LNCaP clone FGC (cell line): Measurements from ENCODE around the gene C1QTNF7.

Source experiments
- DNase-seq: peaks from one replicate; pipeline ENCODE4 v3.0.0-alpha.2; 2011; ENCODE audit warnings: low read depth
- H3K4me3 ChIP-seq: 2 replicates; pipeline ENCODE4 v1.5.1; 2011; ENCODE audit warnings: mild to moderate bottlenecking, low read depth, low read length, control low read depth
- TF ChIP-seq, protein P1 (sequence below): IDR thresholded peaks from 2 replicates; pipeline ENCODE4 v1.5.1; 2012; ENCODE audit warnings: mild to moderate bottlenecking; ENCODE audit not compliant: control insufficient read depth, insufficient read depth; ENCODE audit errors: extremely low read depth

The C1QTNF7 gene

DNA sequence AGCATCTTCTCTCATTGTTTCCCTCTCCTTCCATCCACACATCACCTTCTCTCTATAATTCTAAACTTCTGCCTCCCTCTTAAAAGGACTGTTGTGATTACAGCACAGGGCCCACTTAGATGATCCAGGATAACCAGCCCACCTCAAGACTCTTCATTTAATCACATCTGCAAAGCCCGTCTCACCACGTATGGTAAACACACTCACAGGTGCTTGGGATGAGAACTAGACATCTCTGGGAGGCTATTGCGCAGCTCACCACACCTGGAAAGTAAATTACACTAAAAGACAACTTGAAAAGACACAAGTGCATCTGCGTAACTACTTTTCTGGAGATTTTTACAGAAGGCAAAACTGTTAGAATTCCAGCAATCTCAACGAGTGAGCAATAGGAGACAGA, 15.4 kb upstream of the C1QTNF7 start:
- DNase-seq: no peak
- H3K4me3 ChIP-seq: no peak overlapping the region
- TF ChIP-seq, protein P1, sequence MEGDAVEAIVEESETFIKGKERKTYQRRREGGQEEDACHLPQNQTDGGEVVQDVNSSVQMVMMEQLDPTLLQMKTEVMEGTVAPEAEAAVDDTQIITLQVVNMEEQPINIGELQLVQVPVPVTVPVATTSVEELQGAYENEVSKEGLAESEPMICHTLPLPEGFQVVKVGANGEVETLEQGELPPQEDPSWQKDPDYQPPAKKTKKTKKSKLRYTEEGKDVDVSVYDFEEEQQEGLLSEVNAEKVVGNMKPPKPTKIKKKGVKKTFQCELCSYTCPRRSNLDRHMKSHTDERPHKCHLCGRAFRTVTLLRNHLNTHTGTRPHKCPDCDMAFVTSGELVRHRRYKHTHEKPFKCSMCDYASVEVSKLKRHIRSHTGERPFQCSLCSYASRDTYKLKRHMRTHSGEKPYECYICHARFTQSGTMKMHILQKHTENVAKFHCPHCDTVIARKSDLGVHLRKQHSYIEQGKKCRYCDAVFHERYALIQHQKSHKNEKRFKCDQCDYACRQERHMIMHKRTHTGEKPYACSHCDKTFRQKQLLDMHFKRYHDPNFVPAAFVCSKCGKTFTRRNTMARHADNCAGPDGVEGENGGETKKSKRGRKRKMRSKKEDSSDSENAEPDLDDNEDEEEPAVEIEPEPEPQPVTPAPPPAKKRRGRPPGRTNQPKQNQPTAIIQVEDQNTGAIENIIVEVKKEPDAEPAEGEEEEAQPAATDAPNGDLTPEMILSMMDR: no peak

DNA sequence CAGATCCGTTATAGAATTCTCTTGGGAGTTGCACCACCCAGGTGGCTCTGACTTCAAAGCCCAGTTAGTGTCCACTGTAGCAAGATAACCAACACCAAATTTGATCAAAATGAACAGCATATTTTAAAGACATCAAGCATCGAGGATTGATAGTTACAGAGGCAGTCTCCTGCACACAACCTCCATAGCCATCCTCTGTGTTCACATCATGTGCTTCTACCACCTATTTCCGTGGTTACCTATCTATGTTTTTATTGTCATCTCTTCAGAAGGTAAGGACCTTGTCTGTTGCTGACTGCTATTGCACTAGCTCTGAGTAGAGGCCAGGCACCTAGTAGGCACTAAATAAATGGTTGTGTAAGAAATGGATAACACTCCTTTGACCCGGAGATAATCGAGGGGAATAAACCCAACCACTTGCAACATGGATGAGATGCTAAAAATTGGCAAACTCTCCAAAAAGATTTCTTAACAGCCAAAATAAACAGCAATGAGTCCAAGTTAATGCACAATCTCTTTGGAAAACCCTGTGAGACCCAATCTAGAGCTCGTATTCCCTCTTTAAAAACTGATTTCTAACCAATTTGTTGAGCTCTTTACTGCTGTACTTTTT, 14.7 kb upstream of the C1QTNF7 start:
- no peak overlapping the region for H3K4me3 ChIP-seq
- TF ChIP-seq, protein P1: no peak
- DNase-seq: no peak

DNA sequence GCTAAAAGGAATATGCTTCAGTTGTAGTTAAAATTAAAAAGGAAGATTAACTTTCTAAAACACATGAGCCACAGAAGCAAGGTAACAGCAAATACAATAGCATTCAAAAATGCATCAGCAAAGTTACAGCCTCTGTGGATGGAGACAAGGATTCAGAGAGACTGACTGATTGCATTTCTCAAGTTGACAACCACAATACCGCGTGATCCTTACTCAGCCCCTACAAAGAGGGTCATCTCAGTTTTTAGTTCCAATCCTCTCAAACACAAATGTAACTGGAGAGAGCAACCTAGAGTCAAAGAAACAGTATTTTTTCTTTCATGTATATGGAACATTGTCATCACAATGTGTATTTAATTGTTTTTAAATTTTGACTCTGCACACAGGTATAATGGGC, 14.2 kb upstream of the C1QTNF7 start:
- DNase-seq: no peak
- H3K4me3 ChIP-seq: no peak overlapping the region
- TF ChIP-seq, protein P1: no peak

DNA sequence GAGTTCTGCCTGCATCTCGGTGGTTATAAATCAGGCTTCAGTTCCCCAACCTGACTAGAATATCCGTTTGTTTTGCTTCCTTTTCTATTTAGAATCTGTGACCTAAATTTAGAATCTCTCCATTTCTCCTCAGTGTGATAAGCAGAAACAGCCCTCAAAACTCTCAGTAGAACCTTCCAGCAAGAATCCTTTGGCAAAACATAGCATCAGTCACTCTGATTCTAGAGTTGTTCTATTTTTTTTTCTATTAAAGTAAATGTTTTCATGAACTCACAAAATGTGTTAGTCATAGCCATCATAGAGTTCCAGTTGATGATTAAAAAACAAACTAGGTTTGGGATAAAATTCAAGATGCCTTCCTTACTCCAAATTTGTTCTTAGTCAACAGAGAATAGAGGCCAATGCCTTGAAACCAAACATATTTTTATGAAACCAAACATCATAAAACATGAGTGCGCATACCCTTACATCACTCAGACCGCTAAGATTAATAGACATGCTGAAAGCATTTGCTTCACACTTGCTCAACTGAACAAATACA, 13.2 kb upstream of the C1QTNF7 start:
- H3K4me3 ChIP-seq: no peak overlapping the region
- TF ChIP-seq, protein P1: no peak
- no peak for DNase-seq

DNA sequence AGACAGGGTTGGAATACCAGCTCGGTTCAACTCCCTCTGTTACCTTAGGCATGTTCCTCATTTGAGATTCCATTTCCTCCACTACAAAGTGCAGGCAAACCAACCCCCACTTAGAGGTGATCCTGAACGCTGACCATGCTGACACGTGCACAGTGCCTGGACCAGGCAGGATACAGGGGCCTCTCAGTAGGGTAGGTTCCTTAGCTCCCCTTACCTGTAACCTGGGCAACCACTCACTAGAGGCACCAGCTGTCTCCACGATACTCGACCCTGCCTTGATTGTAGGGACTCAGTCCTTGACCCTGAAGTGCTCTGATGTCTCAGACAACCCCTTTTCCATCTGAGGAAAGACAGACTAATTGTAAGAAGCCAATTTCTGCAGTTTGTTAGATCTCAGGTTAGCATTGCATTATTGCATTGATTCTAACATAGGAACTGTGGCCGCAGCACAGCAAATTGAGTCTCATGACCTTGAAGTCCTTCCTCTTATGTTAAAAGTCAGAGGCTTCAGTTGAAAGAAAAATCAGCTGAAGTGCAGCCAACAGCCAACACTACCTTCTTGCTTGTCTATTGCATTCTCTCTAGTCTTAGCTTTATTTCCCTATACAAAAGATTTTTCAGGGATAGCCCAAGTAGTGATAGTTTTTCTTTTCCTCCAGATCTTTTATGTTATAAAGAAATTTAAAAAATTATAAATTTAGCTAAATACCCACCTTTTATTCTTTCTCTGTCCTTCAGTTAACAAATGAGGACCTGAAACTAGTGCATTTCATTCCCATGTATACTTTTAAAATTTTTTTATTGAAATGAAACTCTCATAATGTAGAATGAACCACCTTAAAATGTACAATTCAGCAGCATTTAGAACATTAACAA, 11.2 kb upstream of the C1QTNF7 start:
- DNase-seq: no peak
- TF ChIP-seq, protein P1: no peak
- H3K4me3 ChIP-seq: no peak overlapping the region

DNA sequence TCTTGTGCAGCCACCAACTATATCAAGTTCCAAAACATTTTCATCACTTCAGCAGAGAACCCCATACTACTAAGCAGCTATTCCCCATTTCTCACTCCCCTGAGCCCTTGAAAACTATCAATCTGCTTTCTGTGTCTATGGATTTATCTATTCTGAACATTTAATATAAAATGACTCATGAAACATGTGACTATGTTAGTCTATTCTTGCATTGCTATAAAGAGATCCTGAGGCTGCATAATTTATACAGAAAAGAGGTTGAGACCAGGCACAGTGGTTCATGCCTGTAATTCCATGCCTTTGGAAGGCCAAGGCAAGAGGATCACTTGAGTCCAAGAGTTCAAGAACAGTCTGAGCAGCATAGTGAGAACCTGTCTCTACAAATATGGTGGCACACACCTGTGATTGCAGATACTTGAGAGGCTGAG, 10.6 kb upstream of the C1QTNF7 start:
- no peak for DNase-seq
- TF ChIP-seq, protein P1: no peak
- no peak overlapping the region for H3K4me3 ChIP-seq
